GM19239 (cell line): ENCODE data around the gene MTMR3.

Experiments
- DNase-seq: peaks from one replicate; pipeline ENCODE4 v3.0.0; 2011; ENCODE audit warnings: low spot score; ENCODE audit not compliant: insufficient read length
- FAIRE-seq: peaks from 2 replicates; lab custom pipeline; 2011; peaks lifted over from hg19 to GRCh38; lab: Jason Lieb, UNC

The MTMR3 gene

GRCh38 chr22:29994943-29995342 lies 112.0 kb downstream of the MTMR3 start:
- no peak for DNase-seq
- no peak for FAIRE-seq

GRCh38 chr22:29997107-29997506 lies 114.1 kb downstream of the MTMR3 start:
- DNase-seq (no peak), FAIRE-seq (no peak)

- DNase-seq (no peak), FAIRE-seq (no peak)
Measured at GRCh38 chr22:29997516-29997915, 114.5 kb downstream of the MTMR3 start.

- no peak for FAIRE-seq
- DNase-seq, result no peak
Measured at GRCh38 chr22:29998627-29999384, 115.8 kb downstream of the MTMR3 start.

- FAIRE-seq, result no peak
Measured at GRCh38 chr22:30000566-30000965, 117.6 kb downstream of the MTMR3 start.

GRCh38 chr22:30001459-30001858 lies 118.5 kb downstream of the MTMR3 start:
- DNase-seq (no peak), FAIRE-seq (no peak)

More at GRCh38 chr22:30000566-30000965, 117.6 kb downstream of the MTMR3 start:
- DNase-seq, result no peak

GRCh38 chr22:30002861-30003486 lies 120.0 kb downstream of the MTMR3 start:
- FAIRE-seq (no peak), DNase-seq (no peak)

- no peak for DNase-seq
Measured at GRCh38 chr22:30004101-30004500, 121.1 kb downstream of the MTMR3 start.

GRCh38 chr22:30004694-30005093 lies 121.7 kb downstream of the MTMR3 start:
- FAIRE-seq (no peak), DNase-seq (no peak)

More at GRCh38 chr22:30004101-30004500, 121.1 kb downstream of the MTMR3 start:
- FAIRE-seq, result no peak

- FAIRE-seq (peak; percentile 92), DNase-seq (peak; percentile 52)
Measured at GRCh38 chr22:30005213-30005857, 122.4 kb downstream of the MTMR3 start.

- DNase-seq (no peak), FAIRE-seq (no peak)
Measured at GRCh38 chr22:30007361-30007760, 124.4 kb downstream of the MTMR3 start.

- FAIRE-seq, result no peak
- no peak for DNase-seq
Measured at GRCh38 chr22:30008401-30008800, 125.4 kb downstream of the MTMR3 start.

GRCh38 chr22:30009478-30009877 lies 126.5 kb downstream of the MTMR3 start:
- DNase-seq (no peak), FAIRE-seq (no peak)

GRCh38 chr22:30010789-30011405 lies 127.9 kb downstream of the MTMR3 start:
- no peak for FAIRE-seq

GRCh38 chr22:30013201-30013600 lies 130.2 kb downstream of the MTMR3 start:
- no peak for FAIRE-seq
- no peak for DNase-seq

More at GRCh38 chr22:30010789-30011405, 127.9 kb downstream of the MTMR3 start:
- DNase-seq, result no peak

GRCh38 chr22:30014244-30014643 lies 131.3 kb downstream of the MTMR3 start:
- no peak for DNase-seq
- no peak for FAIRE-seq

- DNase-seq (no peak), FAIRE-seq (no peak)
Measured at GRCh38 chr22:30015229-30015797, 132.3 kb downstream of the MTMR3 start.

GRCh38 chr22:30015846-30016245 lies 132.9 kb downstream of the MTMR3 start:
- FAIRE-seq (no peak), DNase-seq (no peak)

GRCh38 chr22:30016596-30016995 lies 133.6 kb downstream of the MTMR3 start:
- DNase-seq (no peak), FAIRE-seq (no peak)
